HS-5 (cell line): ENCODE data around the gene ITGB5.
"Not testable (repeated sequence)": the region's sequence is repeated elsewhere in the genome, so short reads cannot be mapped to it uniquely, and the experiment has no call there.

Source experiments
- DNase-seq: peaks from one replicate; pipeline ENCODE4 v3.0.0-alpha.2; 2012; ENCODE audit warnings: low read depth

ITGB5 gene

GRCh38 chr3:124814620-124815421 lies 72.3 kb downstream of the ITGB5 start:
- DNase-seq = no peak

GRCh38 chr3:124813541-124813940 lies 73.6 kb downstream of the ITGB5 start:
- no peak for DNase-seq

- peak; percentile 87 for DNase-seq
These were observed 74.6 kb downstream of the ITGB5 start for GRCh38 chr3:124812291-124813265.

GRCh38 chr3:124811436-124811835 lies 75.7 kb downstream of the ITGB5 start:
- no peak for DNase-seq

GRCh38 chr3:124810970-124811369 lies 76.2 kb downstream of the ITGB5 start:
- no peak for DNase-seq

- DNase-seq = no peak
These were observed 78.1 kb downstream of the ITGB5 start for GRCh38 chr3:124809039-124809438.

GRCh38 chr3:124805671-124806070 lies 81.5 kb downstream of the ITGB5 start:
- no peak for DNase-seq

GRCh38 chr3:124804875-124805274 lies 82.3 kb downstream of the ITGB5 start:
- no peak for DNase-seq

- DNase-seq = no peak
These were observed 84.5 kb downstream of the ITGB5 start for GRCh38 chr3:124802702-124803101.

GRCh38 chr3:124802061-124802698 lies 85.0 kb downstream of the ITGB5 start:
- no peak for DNase-seq

- DNase-seq = no peak
These were observed 86.5 kb downstream of the ITGB5 start for GRCh38 chr3:124800511-124801258.

- no peak for DNase-seq
These were observed 87.1 kb downstream of the ITGB5 start for GRCh38 chr3:124800076-124800475.

- DNase-seq = no peak
These were observed 87.5 kb downstream of the ITGB5 start for GRCh38 chr3:124799676-124800075.

- no peak for DNase-seq
These were observed 89.7 kb downstream of the ITGB5 start for GRCh38 chr3:124797426-124797945.

GRCh38 chr3:124796477-124796876 lies 90.7 kb downstream of the ITGB5 start:
- DNase-seq = no peak

- no peak for DNase-seq
These were observed 94.0 kb downstream of the ITGB5 start for GRCh38 chr3:124793054-124793739.

- DNase-seq = no peak
These were observed 94.7 kb downstream of the ITGB5 start for GRCh38 chr3:124792341-124793040.

GRCh38 chr3:124791639-124792151 lies 95.5 kb downstream of the ITGB5 start:
- no peak for DNase-seq

GRCh38 chr3:124791142-124791541 lies 96.0 kb downstream of the ITGB5 start:
- no peak for DNase-seq

- not testable (repeated sequence) for DNase-seq
These were observed 98.1 kb downstream of the ITGB5 start for GRCh38 chr3:124789103-124789502.
